ENCODE measurements around the gene LSAMP. TPM values are rescaled to one million over a fixed set of nuclear protein-coding genes. Genes with fewer than 3 reads are reported as not detected.

Gene LSAMP
- total and polyA plus RNA-seq, 2 donors (not counting 3 experiments of a cell fraction or from before 2014, with no cell fraction given) = not detected

DNA sequence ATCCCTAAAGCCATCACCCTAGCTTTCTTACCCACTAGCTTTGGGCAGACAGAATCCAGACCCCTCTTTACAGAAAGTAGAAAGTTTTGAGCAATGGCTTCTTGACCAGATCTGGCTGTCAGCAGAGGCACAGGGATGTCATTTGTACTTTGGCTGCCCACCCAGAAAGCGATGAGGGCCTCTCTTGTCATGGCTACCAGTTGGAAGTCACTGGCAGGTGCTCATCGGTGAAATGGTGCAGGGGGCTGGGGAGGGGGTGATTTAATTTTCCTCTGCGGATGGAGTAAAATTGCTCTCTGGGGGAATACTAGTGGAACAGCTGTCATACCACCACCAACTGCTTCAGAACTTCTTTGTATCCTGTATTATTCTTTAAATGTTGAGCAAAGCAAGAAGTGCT, 393.7 kb downstream of the LSAMP start:
- no peak overlapping the region for H3K9ac ChIP-seq (replicated peaks; ENCODE audit: extremely low read depth, insufficient read depth, low read length)
- POLR2A ChIA-PET = no interaction called here
- H3K4me2 ChIP-seq (ENCODE audit: insufficient read depth, low read length) = no peak overlapping the region
- H3K4me3 ChIP-seq (replicated peaks in 1 of 3; ENCODE audit: insufficient read depth in 1 of 3, low read depth in 1 of 3, low read length in 3 of 3) = no peak overlapping the region
- no peaks in the 10 kb centered on the region for H4K20me1 ChIP-seq (replicated peaks; ENCODE audit: control insufficient read depth, extremely low read depth, insufficient read depth, low read length)
- intact Hi-C loops (cut with micrococcal nuclease) (no loop called here), dilution Hi-C loops (cut with MboI; ENCODE audit: extremely low pct_ligation_motif_present, low sequenced_read_pairs) (no loop called here)
- no peaks in the 10 kb centered on the region for H3K4me1 ChIP-seq (ENCODE audit: control insufficient read depth, extremely low read depth, insufficient read depth, low read length)
- no peak for TF ChIP-seq FOS (IDR thresholded peaks at IDR 0.05; ENCODE audit: borderline replicate concordance, insufficient read depth, low read length)
- TF ChIP-seq POLR2AphosphoS5 (IDR thresholded peaks at IDR 0.05; ENCODE audit: insufficient read depth, low read depth, low read length) = no peak
- TF ChIP-seq POLR2A (IDR thresholded peaks at IDR 0.05; ENCODE audit: low read depth, low read length) = no peak
- TF ChIP-seq, protein P1, sequence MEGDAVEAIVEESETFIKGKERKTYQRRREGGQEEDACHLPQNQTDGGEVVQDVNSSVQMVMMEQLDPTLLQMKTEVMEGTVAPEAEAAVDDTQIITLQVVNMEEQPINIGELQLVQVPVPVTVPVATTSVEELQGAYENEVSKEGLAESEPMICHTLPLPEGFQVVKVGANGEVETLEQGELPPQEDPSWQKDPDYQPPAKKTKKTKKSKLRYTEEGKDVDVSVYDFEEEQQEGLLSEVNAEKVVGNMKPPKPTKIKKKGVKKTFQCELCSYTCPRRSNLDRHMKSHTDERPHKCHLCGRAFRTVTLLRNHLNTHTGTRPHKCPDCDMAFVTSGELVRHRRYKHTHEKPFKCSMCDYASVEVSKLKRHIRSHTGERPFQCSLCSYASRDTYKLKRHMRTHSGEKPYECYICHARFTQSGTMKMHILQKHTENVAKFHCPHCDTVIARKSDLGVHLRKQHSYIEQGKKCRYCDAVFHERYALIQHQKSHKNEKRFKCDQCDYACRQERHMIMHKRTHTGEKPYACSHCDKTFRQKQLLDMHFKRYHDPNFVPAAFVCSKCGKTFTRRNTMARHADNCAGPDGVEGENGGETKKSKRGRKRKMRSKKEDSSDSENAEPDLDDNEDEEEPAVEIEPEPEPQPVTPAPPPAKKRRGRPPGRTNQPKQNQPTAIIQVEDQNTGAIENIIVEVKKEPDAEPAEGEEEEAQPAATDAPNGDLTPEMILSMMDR (IDR thresholded peaks at IDR 0.05; ENCODE audit: extremely low read depth in 1 of 2, insufficient read depth in 1 of 2, low read depth in 1 of 2, low read length in 2 of 2) = no peak
- no peak for TF ChIP-seq MYC (IDR thresholded peaks at IDR 0.05; ENCODE audit: low read depth, low read length)
- TF ChIP-seq, protein P2, sequence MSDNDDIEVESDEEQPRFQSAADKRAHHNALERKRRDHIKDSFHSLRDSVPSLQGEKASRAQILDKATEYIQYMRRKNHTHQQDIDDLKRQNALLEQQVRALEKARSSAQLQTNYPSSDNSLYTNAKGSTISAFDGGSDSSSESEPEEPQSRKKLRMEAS (IDR thresholded peaks at IDR 0.05; ENCODE audit: insufficient read depth, insufficient read length) = no peak
- H3K79me2 ChIP-seq (ENCODE audit: control insufficient read depth, insufficient read depth, low read length) = no peaks in the 10 kb centered on the region
- no peaks in the 10 kb centered on the region for H3K36me3 ChIP-seq (ENCODE audit: control insufficient read depth in 2 of 2, extremely low read depth in 1 of 2, insufficient read depth in 2 of 2, low read length in 2 of 2)
- H3K27ac ChIP-seq (ENCODE audit: insufficient read depth, low read depth, low read length) = no peak overlapping the region
- DNase-seq (ENCODE audit: low read depth, low spot score) (no peak), FAIRE-seq (no peak)
- no peaks in the 10 kb centered on the region for H3K27me3 ChIP-seq (ENCODE audit: control insufficient read depth in 2 of 2, insufficient read depth in 2 of 2, low read length in 2 of 2)
- no peak overlapping the region for H2AFZ ChIP-seq (ENCODE audit: low read depth, low read length)
- no peaks in the 10 kb centered on the region for H3K9me3 ChIP-seq (replicated peaks; ENCODE audit: control insufficient read depth, insufficient read depth, low read length)
- CTCF ChIA-PET = no interaction called here
- H3K9me1 ChIP-seq (replicated peaks; ENCODE audit: control insufficient read depth, extremely low read depth, insufficient read depth, low read length) = no peaks in the 10 kb centered on the region
- BruUV-seq (replicated peaks) = no TSS peak

DNA sequence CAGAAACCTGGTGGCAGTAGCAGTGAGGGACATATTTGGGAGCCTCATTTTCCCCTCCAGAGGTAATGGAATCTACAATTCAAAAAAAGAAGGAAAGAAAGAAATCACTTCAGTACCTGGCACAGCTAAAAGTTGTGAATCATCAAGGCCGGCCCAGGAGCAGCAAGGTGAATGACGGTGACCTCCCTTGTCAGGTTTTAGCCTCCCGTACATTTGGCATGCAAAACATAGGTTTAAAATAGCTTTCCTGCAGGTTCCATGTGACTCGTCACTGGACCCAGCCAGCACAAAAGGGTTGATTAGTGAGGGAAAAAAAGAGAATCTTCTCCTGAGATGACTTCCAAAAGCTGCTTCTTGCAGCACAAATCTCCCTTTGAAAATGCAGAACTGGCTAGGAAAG, 394.2 kb downstream of the LSAMP start:
- no peak overlapping the region for H3K4me2 ChIP-seq (ENCODE audit: insufficient read depth, low read length)
- no peak overlapping the region for H2AFZ ChIP-seq (ENCODE audit: low read depth, low read length)
- no peak overlapping the region for H3K4me3 ChIP-seq (replicated peaks in 1 of 3; ENCODE audit: insufficient read depth in 1 of 3, low read depth in 1 of 3, low read length in 3 of 3)
- no peak overlapping the region for H3K27ac ChIP-seq (ENCODE audit: insufficient read depth, low read depth, low read length)
- H3K9ac ChIP-seq (replicated peaks; ENCODE audit: extremely low read depth, insufficient read depth, low read length) = no peak overlapping the region
- TF ChIP-seq MYC (IDR thresholded peaks at IDR 0.05; ENCODE audit: low read depth, low read length) (no peak), GATA2 (IDR thresholded peaks at IDR 0.05; ENCODE audit: insufficient read depth, insufficient read length, low read depth, low read length) (no peak), EZH2 (IDR thresholded peaks at IDR 0.05; ENCODE audit: borderline replicate concordance, low read depth, low read length, severe bottlenecking) (no peak), POLR2AphosphoS5 (IDR thresholded peaks at IDR 0.05; ENCODE audit: insufficient read depth, low read depth, low read length) (no peak), JUN (IDR thresholded peaks at IDR 0.05; ENCODE audit: borderline replicate concordance, insufficient read depth, insufficient read length, low read depth) (no peak), FOS (IDR thresholded peaks at IDR 0.05; ENCODE audit: borderline replicate concordance, insufficient read depth, low read length) (no peak)
- TF ChIP-seq, protein P2 (IDR thresholded peaks at IDR 0.05; ENCODE audit: insufficient read depth, insufficient read length) = no peak
- TF ChIP-seq, protein P1 (IDR thresholded peaks at IDR 0.05; ENCODE audit: extremely low read depth in 1 of 2, insufficient read depth in 1 of 2, low read depth in 1 of 2, low read length in 2 of 2) = no peak
- H3K9me3 ChIP-seq (replicated peaks; ENCODE audit: control insufficient read depth, insufficient read depth, low read length) = no peaks in the 10 kb centered on the region
- no peaks in the 10 kb centered on the region for H3K27me3 ChIP-seq (ENCODE audit: control insufficient read depth in 2 of 2, insufficient read depth in 2 of 2, low read length in 2 of 2)
- no peaks in the 10 kb centered on the region for H3K36me3 ChIP-seq (ENCODE audit: control insufficient read depth in 2 of 2, extremely low read depth in 1 of 2, insufficient read depth in 2 of 2, low read length in 2 of 2)
- no TSS peak for BruUV-seq (replicated peaks)
- no peaks in the 10 kb centered on the region for H3K4me1 ChIP-seq (ENCODE audit: control insufficient read depth, extremely low read depth, insufficient read depth, low read length)
- intact Hi-C loops (cut with micrococcal nuclease) (no loop called here), dilution Hi-C loops (cut with MboI; ENCODE audit: extremely low pct_ligation_motif_present, low sequenced_read_pairs) (no loop called here)
- CTCF ChIA-PET = interaction anchor here (1.7 kb wide), 1 partner anchor 8 kb away, joined by 4 read pairs; no protein-coding TSS in a partner anchor
- no peaks in the 10 kb centered on the region for H3K79me2 ChIP-seq (ENCODE audit: control insufficient read depth, insufficient read depth, low read length)
- DNase-seq (ENCODE audit: low read depth, low spot score) (no peak), FAIRE-seq (no peak)
- H3K9me1 ChIP-seq (replicated peaks; ENCODE audit: control insufficient read depth, extremely low read depth, insufficient read depth, low read length) = no peaks in the 10 kb centered on the region
- POLR2A ChIA-PET = no interaction called here
- H4K20me1 ChIP-seq (replicated peaks; ENCODE audit: control insufficient read depth, extremely low read depth, insufficient read depth, low read length) = no peaks in the 10 kb centered on the region
